Mesothelial cell of epicardium (in vitro differentiated cells): ENCODE data around the gene TMTC2. TPM values are rescaled to one million over a fixed set of nuclear protein-coding genes. Genes with fewer than 3 reads are reported as not detected.

Experiments
- DNase-seq, 2 experiments: peaks; one replicate each; pipeline ENCODE4 v3.0.0; 2021; ENCODE audit warnings: low spot score in 2 of 2; ENCODE audit not compliant: unreplicated experiment in 2 of 2
- H3K27ac Mint-ChIP-seq: 2 replicates; pipeline ENCODE4 v1.8.0; 2021; ENCODE audit warnings: mixed read lengths
- H3K27me3 Mint-ChIP-seq: 2 replicates; pipeline ENCODE4 v1.8.0; 2021; ENCODE audit warnings: low read depth, mixed read lengths
- H3K36me3 Mint-ChIP-seq: 2 replicates; pipeline ENCODE4 v1.8.0; 2021; ENCODE audit warnings: mixed read lengths
- H3K4me1 Mint-ChIP-seq: 2 replicates; pipeline ENCODE4 v1.8.0; 2021; ENCODE audit warnings: mixed read lengths
- H3K4me3 Mint-ChIP-seq: 2 replicates; pipeline ENCODE4 v1.8.0; 2021; ENCODE audit warnings: mild to moderate bottlenecking, moderate library complexity, mixed read lengths
- H3K9me3 Mint-ChIP-seq: 2 replicates; pipeline ENCODE4 v1.8.0; 2021; ENCODE audit warnings: mixed read lengths
- CTCF ChIP-seq: fragments of 200-600 bp; sonication (generic); IDR thresholded peaks from one replicate; pipeline ENCODE4 v1.5.0; 2021; ENCODE audit warnings: antibody characterized with exemption; ENCODE audit not compliant: unreplicated experiment
- total RNA-seq: library from RNA; stranded (reverse); gene quantifications from 3 replicates; pipeline ENCODE4 v1.2.1, GENCODE V29; 2021

TMTC2 gene
- total RNA-seq, 1 donor from 2014 or later, result 38.3 TPM

- H3K27me3 Mint-ChIP-seq, result no peaks in the 10 kb centered on the region
- H3K27ac Mint-ChIP-seq, result no peak overlapping the region
- H3K36me3 Mint-ChIP-seq, result peaks cover 20% of the 10 kb centered on the region
- TF ChIP-seq CTCF, result no peak
- no peak overlapping the region for H3K4me3 Mint-ChIP-seq
- peaks cover 12% of the 10 kb centered on the region for H3K4me1 Mint-ChIP-seq
- H3K9me3 Mint-ChIP-seq, result peaks cover 18% of the 10 kb centered on the region
- no peak for DNase-seq
Observed at GRCh38 chr12:83089575-83089974, 402.9 kb downstream of the TMTC2 start.

- no peak overlapping the region for H3K27ac Mint-ChIP-seq
- no peak for DNase-seq
- H3K4me3 Mint-ChIP-seq, result no peak overlapping the region
Observed at GRCh38 chr12:83092129-83092528, 405.4 kb downstream of the TMTC2 start.

GRCh38 chr12:83092606-83093005 lies 405.9 kb downstream of the TMTC2 start:
- no peak overlapping the region for H3K27ac Mint-ChIP-seq
- H3K36me3 Mint-ChIP-seq, result peaks cover 9% of the 10 kb centered on the region
- no peak overlapping the region for H3K4me3 Mint-ChIP-seq
- no peaks in the 10 kb centered on the region for H3K27me3 Mint-ChIP-seq
- H3K4me1 Mint-ChIP-seq, result peaks cover 12% of the 10 kb centered on the region
- no peak for TF ChIP-seq CTCF
- no peak for DNase-seq
- peaks cover 17% of the 10 kb centered on the region for H3K9me3 Mint-ChIP-seq

More at GRCh38 chr12:83092129-83092528, 405.4 kb downstream of the TMTC2 start:
- Mint-ChIP-seq H3K36me3 (peaks cover 14% of the 10 kb centered on the region), H3K4me1 (peaks cover 12% of the 10 kb centered on the region), H3K27me3 (no peaks in the 10 kb centered on the region), H3K9me3 (peaks cover 22% of the 10 kb centered on the region)
- no peak for TF ChIP-seq CTCF

GRCh38 chr12:83093426-83093825 lies 406.7 kb downstream of the TMTC2 start:
- no peak overlapping the region for H3K27ac Mint-ChIP-seq
- H3K4me1 Mint-ChIP-seq, result peaks cover 12% of the 10 kb centered on the region
- no peaks in the 10 kb centered on the region for H3K27me3 Mint-ChIP-seq
- peaks cover 14% of the 10 kb centered on the region for H3K9me3 Mint-ChIP-seq
- TF ChIP-seq CTCF, result no peak
- DNase-seq, result no peak
- no peak overlapping the region for H3K4me3 Mint-ChIP-seq
- peaks cover 5% of the 10 kb centered on the region for H3K36me3 Mint-ChIP-seq

GRCh38 chr12:83097643-83098342 lies 411.1 kb downstream of the TMTC2 start:
- DNase-seq, result no peak
- Mint-ChIP-seq H3K27ac (no peak overlapping the region), H3K4me1 (peaks cover 8% of the 10 kb centered on the region), H3K4me3 (no peak overlapping the region), H3K9me3 (peaks cover 12% of the 10 kb centered on the region), H3K27me3 (no peaks in the 10 kb centered on the region), H3K36me3 (peaks cover 3% of the 10 kb centered on the region)
- TF ChIP-seq CTCF, result no peak
